Measurements from ENCODE around the gene STRAP. TPM values are rescaled to one million over a fixed set of nuclear protein-coding genes. Genes with fewer than 3 reads are reported as not detected.

Gene STRAP
- total and polyA plus RNA-seq, 12 donors: 48.6 to 231 (median 92.8) TPM

DNA sequence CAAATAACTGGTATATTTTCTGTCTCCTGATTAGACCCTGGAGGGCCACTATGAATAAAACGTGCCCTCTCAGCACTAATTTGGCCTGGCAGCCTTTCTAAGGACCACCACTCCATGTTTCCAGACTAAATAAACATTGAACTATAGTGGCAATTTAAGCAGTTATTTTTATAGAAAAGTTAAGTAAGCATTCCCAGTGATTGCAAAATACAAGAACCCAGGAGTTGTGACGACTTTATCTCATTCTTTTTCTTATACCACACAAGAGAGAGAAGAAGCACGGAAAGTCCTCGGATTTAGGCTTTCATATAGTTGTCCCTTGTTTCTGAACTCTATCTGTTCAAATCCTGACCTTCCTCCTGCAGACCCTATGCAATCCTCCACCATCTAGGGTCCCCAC lies 23.1 kb upstream of the STRAP start:
- no peak for DNase-seq
- intact Hi-C loops (cut with DNase I): loop anchor here (5.0 to 10.0 kb wide), 2 partner anchors 272 to 584 kb away; no protein-coding TSS in a partner anchor
- TF ChIP-seq POLR2A (IDR thresholded peaks at IDR 0.05): no peak
- TF ChIP-seq, protein P1, sequence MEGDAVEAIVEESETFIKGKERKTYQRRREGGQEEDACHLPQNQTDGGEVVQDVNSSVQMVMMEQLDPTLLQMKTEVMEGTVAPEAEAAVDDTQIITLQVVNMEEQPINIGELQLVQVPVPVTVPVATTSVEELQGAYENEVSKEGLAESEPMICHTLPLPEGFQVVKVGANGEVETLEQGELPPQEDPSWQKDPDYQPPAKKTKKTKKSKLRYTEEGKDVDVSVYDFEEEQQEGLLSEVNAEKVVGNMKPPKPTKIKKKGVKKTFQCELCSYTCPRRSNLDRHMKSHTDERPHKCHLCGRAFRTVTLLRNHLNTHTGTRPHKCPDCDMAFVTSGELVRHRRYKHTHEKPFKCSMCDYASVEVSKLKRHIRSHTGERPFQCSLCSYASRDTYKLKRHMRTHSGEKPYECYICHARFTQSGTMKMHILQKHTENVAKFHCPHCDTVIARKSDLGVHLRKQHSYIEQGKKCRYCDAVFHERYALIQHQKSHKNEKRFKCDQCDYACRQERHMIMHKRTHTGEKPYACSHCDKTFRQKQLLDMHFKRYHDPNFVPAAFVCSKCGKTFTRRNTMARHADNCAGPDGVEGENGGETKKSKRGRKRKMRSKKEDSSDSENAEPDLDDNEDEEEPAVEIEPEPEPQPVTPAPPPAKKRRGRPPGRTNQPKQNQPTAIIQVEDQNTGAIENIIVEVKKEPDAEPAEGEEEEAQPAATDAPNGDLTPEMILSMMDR (IDR thresholded peaks at IDR 0.05): no peak
- peaks cover 7% of the 10 kb centered on the region for H3K27me3 ChIP-seq
- no peak overlapping the region for H3K4me3 ChIP-seq
- no peaks in the 10 kb centered on the region for H3K36me3 ChIP-seq (replicated peaks in 1 of 2)
- H3K4me1 ChIP-seq (replicated peaks in 1 of 2): no peaks in the 10 kb centered on the region
- no peak overlapping the region for H3K27ac ChIP-seq
- no peaks in the 10 kb centered on the region for H3K9me3 ChIP-seq (replicated peaks in 1 of 3)
- WGBS, 4 donors: 67 to 78% (median 67%) methylated on average over 4 of the region's 4 CpGs

- 26 to 31% (median 28%) methylated on average over 1 of the region's 1 CpG for WGBS, 4 donors
- Histone ChIP-seq H3K27me3 (peaks cover 7% of the 10 kb centered on the region), H3K9me3 (replicated peaks in 1 of 3) (no peaks in the 10 kb centered on the region), H3K27ac (no peak overlapping the region), H3K4me1 (replicated peaks in 1 of 2) (no peaks in the 10 kb centered on the region), H3K36me3 (replicated peaks in 1 of 2) (no peaks in the 10 kb centered on the region), H3K4me3 (no peak overlapping the region)
- intact Hi-C loops (cut with DNase I): no loop called here
- TF ChIP-seq, protein P1 (IDR thresholded peaks at IDR 0.05): no peak
- no peak for TF ChIP-seq POLR2A (IDR thresholded peaks at IDR 0.05)
- DNase-seq: no peak
Observed at GRCh38 chr12:15861404-15861803, 20.8 kb upstream of the STRAP start.

DNA sequence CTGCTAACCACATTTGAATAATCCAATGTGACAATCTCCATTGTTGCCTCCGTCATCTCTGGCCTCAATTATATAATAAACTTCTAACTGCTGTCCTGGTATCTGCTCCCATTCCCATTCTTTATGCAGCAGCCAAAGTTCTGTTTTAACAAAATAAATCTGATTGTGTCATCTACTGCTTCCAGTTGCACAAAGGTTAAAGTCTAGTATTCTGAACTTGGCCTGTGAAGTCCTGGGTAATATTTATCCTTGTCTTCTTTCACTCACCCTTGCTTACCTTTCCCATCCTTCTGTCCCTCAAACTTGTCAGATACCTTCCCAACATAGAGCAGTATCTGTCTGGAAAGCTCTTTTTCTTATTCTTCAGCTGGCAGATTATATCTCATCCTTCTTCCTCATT lies 19.3 kb upstream of the STRAP start:
- DNase-seq: no peak
- Histone ChIP-seq H3K36me3 (replicated peaks in 1 of 2) (no peaks in the 10 kb centered on the region), H3K4me3 (no peak overlapping the region), H3K27me3 (peaks cover 7% of the 10 kb centered on the region), H3K9me3 (replicated peaks in 1 of 3) (no peaks in the 10 kb centered on the region), H3K27ac (no peak overlapping the region), H3K4me1 (replicated peaks in 1 of 2) (no peaks in the 10 kb centered on the region)
- no peak for TF ChIP-seq POLR2A (IDR thresholded peaks at IDR 0.05)
- TF ChIP-seq, protein P1 (IDR thresholded peaks at IDR 0.05): no peak
- intact Hi-C loops (cut with DNase I): no loop called here
- 68 to 84% (median 80%) methylated on average over 1 of the region's 1 CpG for WGBS, 4 donors

DNA sequence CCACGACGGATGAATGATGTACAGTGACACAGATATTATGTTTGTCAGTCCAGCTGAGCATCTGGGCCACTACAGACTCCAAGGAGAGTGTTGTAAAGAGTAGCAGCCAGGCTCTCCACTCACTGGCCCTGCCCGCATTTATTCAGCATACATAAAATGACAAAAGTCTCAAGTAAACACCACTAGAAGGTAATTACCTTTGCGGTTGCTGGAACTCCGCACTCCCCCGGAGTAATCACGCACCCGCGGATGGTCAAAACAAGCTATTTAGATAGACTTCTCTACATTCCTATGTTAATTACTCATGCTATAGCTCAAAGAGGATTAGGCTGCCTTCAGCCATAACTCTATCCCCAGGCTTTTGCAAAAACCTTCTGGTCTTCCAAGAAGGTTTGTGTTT lies 18.8 kb upstream of the STRAP start:
- Histone ChIP-seq H3K27ac (no peak overlapping the region), H3K4me3 (no peak overlapping the region), H3K4me1 (replicated peaks in 1 of 2) (no peaks in the 10 kb centered on the region), H3K36me3 (replicated peaks in 1 of 2) (no peaks in the 10 kb centered on the region), H3K27me3 (peaks cover 7% of the 10 kb centered on the region), H3K9me3 (replicated peaks in 1 of 3) (no peaks in the 10 kb centered on the region)
- 66 to 75% (median 71%) methylated on average over 9 of the region's 9 CpGs for WGBS, 4 donors
- no peak for DNase-seq
- TF ChIP-seq, protein P1 (IDR thresholded peaks at IDR 0.05): no peak
- TF ChIP-seq POLR2A (IDR thresholded peaks at IDR 0.05): no peak
- intact Hi-C loops (cut with DNase I): no loop called here

Measured in adrenal gland (tissue), 12 donors.